Activated CD4-positive, alpha-beta T cell treated with anti-CD3 and anti-CD28 coated beads, Interleukin-2, amount 10 ng/mL, durations not matched to agents 7 days and 5 days (primary cell): ENCODE measurements around the gene ALOXE3. TPM values are rescaled to one million over a fixed set of nuclear protein-coding genes. Genes with fewer than 3 reads are reported as not detected.

Experiments used
- CTCF ChIA-PET: fragments of 350-600 bp; sonication (Branson Sonifier 250); formaldehyde crosslinking; loops from one replicate; lab custom pipeline; 2021; ENCODE audit warnings: antibody characterized with exemption; lab: Charles Lee
- POLR2A ChIA-PET: fragments of 350-600 bp; sonication (Branson Sonifier 250); formaldehyde crosslinking; loops from one replicate; lab custom pipeline; 2021; ENCODE audit warnings: antibody characterized with exemption; lab: Charles Lee
- DNase-seq: peaks from one replicate; pipeline ENCODE4 v3.0.0-alpha.2; 2020
- H3K27ac Mint-ChIP-seq: one replicate; pipeline ENCODE4 v1.8.0; 2021; ENCODE audit warnings: mild to moderate bottlenecking, moderate library complexity, mixed read lengths
- H3K27me3 Mint-ChIP-seq: one replicate; pipeline ENCODE4 v1.8.0; 2021; ENCODE audit warnings: mixed read lengths
- H3K36me3 Mint-ChIP-seq: one replicate; pipeline ENCODE4 v1.8.0; 2021; ENCODE audit warnings: low read depth, mixed read lengths
- H3K4me1 Mint-ChIP-seq: one replicate; pipeline ENCODE4 v1.8.0; 2021; ENCODE audit warnings: mixed read lengths
- H3K4me3 Mint-ChIP-seq: one replicate; pipeline ENCODE4 v1.8.0; 2021; ENCODE audit warnings: mild to moderate bottlenecking, moderate library complexity, mixed read lengths
- H3K9me3 Mint-ChIP-seq: one replicate; pipeline ENCODE4 v1.8.0; 2021; ENCODE audit warnings: mixed read lengths
- total RNA-seq, 2 experiments: library from RNA; stranded (reverse); gene quantifications; one replicate each; pipeline ENCODE4 v1.2.3, GENCODE V29; 2021

The ALOXE3 gene
- total RNA-seq, 2 experiments from 2014 or later: not detected

DNA sequence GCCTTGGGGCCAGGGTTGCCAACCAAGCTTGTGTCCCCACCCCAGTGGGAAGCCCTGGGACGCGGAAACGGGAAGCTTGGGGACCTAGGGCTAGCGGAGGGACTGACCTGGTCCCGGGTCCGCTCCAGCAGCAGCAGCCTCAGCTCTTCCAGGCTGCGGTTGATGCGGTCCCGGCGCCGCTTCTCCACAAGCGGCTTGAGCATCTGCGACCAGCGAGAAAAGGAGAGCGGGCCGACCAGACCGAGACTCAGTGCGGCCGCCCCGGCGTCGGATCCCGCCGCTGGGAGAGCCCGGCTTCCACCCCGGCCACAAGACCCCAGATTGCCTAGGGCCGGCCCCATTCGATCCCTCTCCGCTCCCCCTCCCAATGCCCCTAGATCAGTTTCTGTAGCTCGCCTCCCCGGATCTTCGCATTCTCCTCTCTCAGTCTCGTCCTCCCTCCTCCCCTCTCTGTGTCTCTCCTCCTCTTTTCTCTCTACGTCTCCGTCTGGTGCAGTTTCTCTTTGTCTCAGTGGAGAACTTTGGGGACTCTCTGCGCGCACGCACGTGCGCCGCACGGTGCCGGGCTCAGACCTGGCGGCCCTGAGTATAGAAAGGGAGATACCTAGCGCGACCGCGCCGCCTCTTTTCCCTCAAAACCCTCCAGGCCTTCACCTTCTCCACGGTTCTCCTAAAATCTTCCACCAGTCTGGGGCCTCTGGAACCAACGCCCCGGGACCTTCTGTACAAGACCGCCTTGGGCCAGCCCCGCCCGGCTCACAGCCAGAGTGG lies 4.8 kb upstream of the ALOXE3 start:
- Mint-ChIP-seq H3K9me3 (no peaks in the 10 kb centered on the region), H3K36me3 (peaks cover 3% of the 10 kb centered on the region), H3K27ac (peak overlapping the region; percentile 3), H3K4me3 (peak overlapping the region; percentile 86), H3K27me3 (peaks cover 52% of the 10 kb centered on the region), H3K4me1 (peaks cover 77% of the 10 kb centered on the region)
- CTCF ChIA-PET: interaction anchor here (0.7 to 4.0 kb wide), 12 partner anchors 11 to 100 kb away, joined by 3 to 27 read pairs (median 4); no protein-coding TSS in a partner anchor
- POLR2A ChIA-PET: interaction anchor here (2.3 kb wide), 1 partner anchor 50 kb away, joined by 8 read pairs; no protein-coding TSS in a partner anchor
- peak; percentile 42 for DNase-seq

DNA sequence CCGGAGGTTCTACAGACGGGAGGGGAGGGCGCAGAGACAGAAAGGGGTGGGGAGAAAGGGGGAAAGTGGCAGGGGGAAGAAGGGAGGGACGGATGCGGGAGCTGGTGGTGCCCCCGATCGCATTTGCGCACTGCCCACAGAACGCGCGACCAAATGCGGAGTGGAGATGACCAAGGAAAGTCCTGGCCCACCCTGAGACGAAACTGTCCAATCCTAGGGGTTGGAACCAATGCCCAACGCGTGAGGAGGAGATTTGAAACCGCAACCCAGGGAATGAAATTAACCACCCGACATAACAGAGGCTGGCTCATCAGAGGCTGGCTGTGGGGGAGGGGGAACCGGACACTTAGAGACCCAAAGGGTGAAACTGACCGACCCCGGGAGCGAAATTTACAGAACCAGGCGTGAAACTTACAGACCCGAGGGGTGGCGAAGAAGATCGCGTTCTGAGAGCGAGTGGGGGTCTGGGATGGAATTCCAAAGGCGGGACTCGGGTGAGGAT lies 4.2 kb upstream of the ALOXE3 start:
- H3K27me3 Mint-ChIP-seq: peaks cover 59% of the 10 kb centered on the region
- no peaks in the 10 kb centered on the region for H3K9me3 Mint-ChIP-seq
- peaks cover 3% of the 10 kb centered on the region for H3K36me3 Mint-ChIP-seq
- H3K27ac Mint-ChIP-seq: no peak overlapping the region
- ChIA-PET CTCF (interaction anchor here (0.5 to 4.0 kb wide), 12 partner anchors 11 to 482 kb away, joined by 3 to 27 read pairs (median 4); partner anchors contain the start of gene AURKB), POLR2A (interaction anchor here (0.6 to 2.3 kb wide), 3 partner anchors 51 to 184 kb away, joined by 3 to 9 read pairs (median 8); no protein-coding TSS in a partner anchor)
- peaks cover 83% of the 10 kb centered on the region for H3K4me1 Mint-ChIP-seq
- H3K4me3 Mint-ChIP-seq: peak overlapping the region; percentile 86
- DNase-seq: no peak

DNA sequence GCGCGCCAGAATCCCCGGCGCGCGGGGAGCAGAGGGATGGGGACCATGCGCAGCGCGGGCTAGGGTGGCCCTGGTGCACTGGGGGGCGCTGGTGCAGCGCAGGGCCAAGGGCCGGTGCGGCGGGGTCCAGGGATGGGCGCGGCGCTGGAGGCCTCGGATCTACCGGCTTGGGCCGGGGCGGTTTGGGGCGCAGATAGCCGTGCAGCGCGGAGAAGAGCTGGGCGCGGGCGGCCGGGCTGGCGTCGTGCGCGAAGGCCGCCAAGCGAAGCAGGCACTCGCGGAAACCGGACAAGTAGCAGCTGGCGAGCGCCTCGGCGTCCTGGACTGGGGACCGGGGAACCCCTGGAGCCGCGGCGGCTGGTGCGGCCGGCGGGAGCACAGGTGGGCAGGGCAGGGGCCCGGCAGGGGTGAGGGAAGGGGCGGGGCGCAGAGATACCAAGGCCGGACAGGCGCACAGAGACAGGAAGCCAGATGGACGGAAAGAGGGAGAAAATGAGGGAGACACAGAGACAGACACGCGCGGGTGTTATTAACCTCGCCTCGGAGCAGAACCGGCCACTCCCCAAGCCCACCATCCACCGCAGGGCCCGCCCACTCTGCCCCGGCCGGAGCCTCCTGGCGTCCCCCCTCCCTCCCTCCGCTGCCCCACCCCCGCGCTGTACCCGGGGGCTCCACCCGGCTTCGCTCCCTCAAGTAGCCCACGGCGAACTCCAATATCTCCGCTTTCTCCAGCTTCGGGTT lies 3.5 kb upstream of the ALOXE3 start:
- Mint-ChIP-seq H3K36me3 (peaks cover 3% of the 10 kb centered on the region), H3K4me3 (peak overlapping the region; percentile 86), H3K9me3 (no peaks in the 10 kb centered on the region), H3K27me3 (peaks cover 58% of the 10 kb centered on the region), H3K4me1 (peaks cover 80% of the 10 kb centered on the region), H3K27ac (no peak overlapping the region)
- peak; percentile 35 for DNase-seq
- POLR2A ChIA-PET: interaction anchor here (0.6 to 2.3 kb wide), 3 partner anchors 51 to 185 kb away, joined by 3 to 9 read pairs (median 8); no protein-coding TSS in a partner anchor
- CTCF ChIA-PET: interaction anchor here (0.5 to 4.0 kb wide), 9 partner anchors 13 to 482 kb away, joined by 3 to 27 read pairs (median 4); partner anchors contain the start of gene AURKB

DNA sequence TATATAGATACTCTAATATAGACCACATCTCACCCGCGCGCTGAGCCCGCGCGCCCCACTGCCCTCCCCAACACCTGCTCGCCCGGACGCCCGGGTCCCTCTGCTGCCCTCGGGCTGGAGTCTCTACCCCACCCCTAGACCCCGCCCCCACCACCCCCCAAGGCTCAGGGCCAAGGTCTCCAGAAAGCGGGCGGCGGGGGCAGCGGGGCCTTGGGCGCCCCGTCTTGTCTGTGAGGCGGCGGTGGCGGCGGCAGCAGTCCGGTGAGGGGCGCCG lies 3.0 kb upstream of the ALOXE3 start:
- CTCF ChIA-PET: interaction anchor here (0.9 to 1.6 kb wide), 3 partner anchors 19 to 101 kb away, joined by 4 read pairs; no protein-coding TSS in a partner anchor
- peaks cover 76% of the 10 kb centered on the region for H3K4me1 Mint-ChIP-seq
- no peak overlapping the region for H3K27ac Mint-ChIP-seq
- no peaks in the 10 kb centered on the region for H3K9me3 Mint-ChIP-seq
- H3K27me3 Mint-ChIP-seq: peaks cover 63% of the 10 kb centered on the region
- DNase-seq: no peak
- H3K36me3 Mint-ChIP-seq: peaks cover 3% of the 10 kb centered on the region
- H3K4me3 Mint-ChIP-seq: peak overlapping the region; percentile 86
- POLR2A ChIA-PET: interaction anchor here (2.3 kb wide), 1 partner anchor 52 kb away, joined by 8 read pairs; no protein-coding TSS in a partner anchor

DNA sequence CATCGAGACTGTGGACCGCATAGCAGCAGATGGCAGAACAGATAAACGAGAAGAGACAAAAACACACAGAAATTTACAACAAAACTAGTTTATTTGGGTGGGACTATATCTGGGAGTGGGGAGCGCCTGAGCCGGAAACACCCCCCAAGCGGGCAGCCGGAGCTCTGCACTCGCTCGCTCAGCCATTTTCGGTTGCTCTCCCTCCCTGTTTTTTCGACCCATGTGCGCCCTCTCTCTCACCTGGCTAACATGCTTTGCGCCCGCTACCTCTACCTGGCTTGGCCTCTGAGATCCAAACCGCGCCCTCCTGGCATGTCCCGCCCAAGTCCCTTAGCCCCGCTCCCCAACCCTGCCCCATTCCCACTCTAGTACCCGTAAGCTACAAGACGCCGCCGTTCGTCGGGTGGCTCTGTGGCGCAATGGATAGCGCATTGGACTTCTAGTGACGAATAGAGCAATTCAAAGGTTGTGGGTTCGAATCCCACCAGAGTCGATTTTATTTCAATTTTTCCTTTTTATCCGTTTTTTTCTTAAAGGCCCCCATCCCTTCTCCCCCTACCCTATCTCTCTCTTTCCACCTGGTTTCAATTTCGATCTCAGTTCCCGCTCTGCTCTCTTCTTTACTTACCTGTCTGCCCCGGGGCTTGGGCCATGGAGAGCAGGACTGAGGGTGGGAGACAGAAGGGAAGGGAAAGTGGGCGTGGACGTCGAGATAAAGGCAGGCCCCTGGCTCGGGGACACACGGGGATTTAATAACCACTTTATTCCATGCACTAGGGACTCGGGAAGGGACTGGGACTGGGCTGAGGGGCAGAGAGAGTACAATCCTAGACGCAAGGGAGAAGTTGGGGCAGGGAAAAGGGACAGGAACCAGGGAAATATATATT lies 2.4 kb upstream of the ALOXE3 start:
- ChIA-PET CTCF (interaction anchor here (1.6 to 5.8 kb wide), 17 partner anchors 11 to 174 kb away, joined by 4 to 32 read pairs (median 12); partner anchors contain the start of genes BORCS6 and SLC25A35), POLR2A (interaction anchor here (0.7 to 1.7 kb wide), 4 partner anchors 53 to 433 kb away, joined by 3 to 10 read pairs (median 5); partner anchors contain the start of genes AURKB, CTC1 and TP53)
- DNase-seq: peak; percentile 61
- H3K4me1 Mint-ChIP-seq: peaks cover 71% of the 10 kb centered on the region
- H3K27me3 Mint-ChIP-seq: peaks cover 65% of the 10 kb centered on the region
- H3K4me3 Mint-ChIP-seq: peak overlapping the region; percentile 82
- no peaks in the 10 kb centered on the region for H3K9me3 Mint-ChIP-seq
- peak overlapping the region; percentile 84 for H3K27ac Mint-ChIP-seq
- H3K36me3 Mint-ChIP-seq: peaks cover 3% of the 10 kb centered on the region

DNA sequence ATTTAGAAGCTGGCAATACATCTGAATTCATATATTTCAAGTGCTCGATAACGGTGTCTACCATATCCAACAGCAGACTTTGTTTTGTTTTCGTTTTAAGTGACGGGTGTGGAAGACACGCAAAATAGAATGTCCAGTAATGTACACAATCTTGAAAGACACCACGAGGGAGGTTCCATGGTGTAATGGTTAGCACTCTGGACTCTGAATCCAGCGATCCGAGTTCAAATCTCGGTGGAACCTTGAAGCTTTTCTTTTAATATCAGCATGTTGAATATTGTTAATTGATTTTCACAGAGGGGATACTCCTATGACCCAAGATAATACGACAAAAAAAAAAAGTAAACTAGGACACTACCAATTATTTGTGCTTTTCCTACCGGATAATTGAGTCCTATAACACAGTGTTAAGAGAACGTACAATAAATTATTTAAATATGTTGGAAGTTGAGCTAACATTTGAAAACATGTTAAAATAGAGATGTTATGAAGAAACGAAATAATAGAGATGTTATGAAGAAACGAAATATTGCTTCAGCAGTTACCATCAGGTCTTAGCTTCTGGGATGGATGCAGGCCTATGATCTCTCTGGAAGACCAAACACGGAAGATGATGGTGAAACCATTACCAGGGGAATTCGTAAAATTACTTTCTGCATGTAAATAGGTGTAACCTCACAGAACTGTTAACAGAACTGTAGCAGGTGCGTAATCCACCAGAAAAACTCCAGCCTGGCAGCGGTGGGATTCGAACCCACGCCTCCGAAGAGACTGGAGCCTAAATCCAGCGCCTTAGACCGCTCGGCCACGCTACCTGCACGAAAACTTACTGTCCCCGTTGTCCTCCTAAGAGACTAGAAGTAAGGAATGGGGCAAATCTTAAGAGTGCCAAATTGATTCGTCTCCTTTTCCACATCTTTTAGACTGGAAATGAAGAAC lies 1.5 kb upstream of the ALOXE3 start:
- H3K4me1 Mint-ChIP-seq: peaks cover 62% of the 10 kb centered on the region
- H3K27me3 Mint-ChIP-seq: peaks cover 68% of the 10 kb centered on the region
- ChIA-PET POLR2A (interaction anchor here (0.6 to 1.7 kb wide), 5 partner anchors 53 to 432 kb away, joined by 3 to 10 read pairs (median 5); partner anchors contain the start of genes AURKB, BORCS6, CTC1 and TP53), CTCF (interaction anchor here (0.6 to 5.8 kb wide), 42 partner anchors 10 to 681 kb away, joined by 3 to 32 read pairs (median 5); partner anchors contain the start of genes AURKB, BORCS6, CTC1 and PFAS)
- H3K4me3 Mint-ChIP-seq: peak overlapping the region; percentile 82
- H3K9me3 Mint-ChIP-seq: no peaks in the 10 kb centered on the region
- H3K27ac Mint-ChIP-seq: peak overlapping the region; percentile 84
- no peaks in the 10 kb centered on the region for H3K36me3 Mint-ChIP-seq
- DNase-seq: peak; percentile 86

DNA sequence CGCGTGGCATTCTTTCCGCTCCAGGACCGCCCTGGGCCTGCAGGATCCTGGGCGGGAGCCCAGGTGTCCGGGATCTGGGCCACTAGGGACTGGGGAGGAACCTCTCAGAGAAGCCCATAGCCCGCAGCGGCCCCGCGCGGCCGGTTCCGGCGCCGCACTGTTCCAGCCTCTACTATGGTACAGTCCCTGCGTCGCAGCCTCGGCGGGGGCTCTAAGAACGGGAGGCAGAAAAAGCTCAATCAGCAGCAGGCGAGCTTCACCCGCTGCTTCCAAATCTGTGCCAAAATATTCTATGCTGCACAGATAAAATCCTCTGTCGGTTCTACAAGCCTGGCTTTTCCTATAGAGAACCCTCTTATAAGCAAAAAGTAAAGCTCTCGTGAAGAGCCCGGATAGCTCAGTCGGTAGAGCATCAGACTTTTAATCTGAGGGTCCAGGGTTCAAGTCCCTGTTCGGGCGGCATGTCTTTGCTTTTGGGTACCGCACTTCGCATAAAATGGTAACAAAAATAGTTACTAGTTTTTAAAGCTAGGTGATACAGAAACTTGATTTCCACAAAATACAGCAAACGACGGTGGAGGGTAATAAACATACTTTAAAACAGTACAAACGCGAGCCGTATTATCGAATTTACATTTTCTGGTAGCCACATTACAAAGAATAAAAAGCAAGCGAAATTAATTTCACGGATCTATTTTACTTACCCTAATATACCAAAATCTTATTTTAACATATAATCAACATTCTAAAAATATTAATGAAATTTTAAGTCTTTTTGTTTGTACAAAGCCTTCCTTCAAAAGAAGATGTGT lies 661 bp upstream of the ALOXE3 start:
- Mint-ChIP-seq H3K4me1 (peaks cover 53% of the 10 kb centered on the region), H3K27ac (peak overlapping the region; percentile 88), H3K27me3 (peaks cover 65% of the 10 kb centered on the region), H3K9me3 (no peaks in the 10 kb centered on the region), H3K4me3 (peak overlapping the region; percentile 85), H3K36me3 (no peaks in the 10 kb centered on the region)
- POLR2A ChIA-PET: interaction anchor here (0.6 to 1.7 kb wide), 4 partner anchors 54 to 128 kb away, joined by 3 to 10 read pairs (median 6); partner anchors contain the start of genes AURKB, BORCS6 and CTC1
- CTCF ChIA-PET: interaction anchor here (0.6 to 5.8 kb wide), 43 partner anchors 8 to 470 kb away, joined by 3 to 32 read pairs (median 5); partner anchors contain the start of genes AURKB, BORCS6, CTC1 and PFAS
- peak; percentile 86 for DNase-seq

DNA sequence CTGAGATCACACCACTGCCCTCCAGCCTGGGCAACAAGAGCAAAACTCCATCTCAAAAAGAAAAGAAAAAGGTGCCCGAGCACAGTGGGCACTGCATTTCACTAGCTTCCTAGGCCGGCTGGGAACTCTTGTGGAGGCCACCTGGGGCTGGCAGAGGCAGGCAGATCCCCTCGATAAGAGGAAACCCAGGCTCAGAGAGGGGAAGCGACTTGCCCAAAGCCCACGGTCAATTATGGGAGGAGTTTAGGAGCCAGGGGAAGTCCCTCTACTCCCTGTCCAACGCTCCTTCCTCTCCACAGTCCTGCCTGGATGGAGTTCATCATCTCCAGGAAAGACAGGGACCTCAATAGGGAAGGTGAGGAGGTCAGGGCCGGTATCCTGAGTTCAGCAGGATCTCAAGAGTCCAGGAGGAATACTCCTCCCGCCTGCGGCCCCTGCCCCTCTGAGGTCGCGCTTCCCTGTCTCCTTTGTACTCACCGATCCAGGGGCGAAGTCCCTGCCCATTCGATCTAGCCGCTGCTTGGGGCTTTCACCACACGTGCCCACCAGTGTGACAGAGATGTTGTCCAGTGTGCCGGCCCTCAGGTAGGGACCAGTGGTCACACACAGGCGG lies 841 bp downstream of the ALOXE3 start:
- H3K27ac Mint-ChIP-seq: no peak overlapping the region
- H3K9me3 Mint-ChIP-seq: no peaks in the 10 kb centered on the region
- ChIA-PET POLR2A (no interaction called here), CTCF (interaction anchor here (0.6 to 5.8 kb wide), 10 partner anchors 7 to 81 kb away, joined by 3 to 32 read pairs (median 4); partner anchors contain the start of gene BORCS6)
- peaks cover 62% of the 10 kb centered on the region for H3K27me3 Mint-ChIP-seq
- peak overlapping the region; percentile 85 for H3K4me3 Mint-ChIP-seq
- H3K4me1 Mint-ChIP-seq: peaks cover 39% of the 10 kb centered on the region
- H3K36me3 Mint-ChIP-seq: no peaks in the 10 kb centered on the region
- DNase-seq: no peak

DNA sequence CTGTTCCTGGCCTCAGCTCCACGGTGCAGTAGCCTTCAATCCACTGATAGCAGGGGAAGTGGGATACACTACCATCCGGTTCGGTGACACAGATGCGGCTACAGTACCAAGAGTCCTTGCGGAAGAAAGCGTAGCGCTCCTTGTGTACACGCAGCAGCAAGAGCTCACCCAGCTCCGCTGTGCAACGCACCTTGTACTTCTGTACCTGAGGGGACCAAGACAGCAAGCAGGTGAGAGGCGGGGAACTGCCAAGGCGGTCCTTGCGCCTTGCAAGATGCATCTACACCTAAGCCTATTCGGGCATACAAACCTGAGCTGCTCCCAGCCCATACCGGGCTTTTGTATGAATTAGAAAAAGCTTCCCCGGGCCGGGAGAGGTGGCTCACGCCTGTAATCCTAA lies 1.5 kb downstream of the ALOXE3 start:
- H3K9me3 Mint-ChIP-seq: no peaks in the 10 kb centered on the region
- H3K27me3 Mint-ChIP-seq: peaks cover 62% of the 10 kb centered on the region
- no peak for DNase-seq
- H3K36me3 Mint-ChIP-seq: no peaks in the 10 kb centered on the region
- ChIA-PET CTCF (interaction anchor here (1.0 to 5.8 kb wide), 4 partner anchors 13 to 82 kb away, joined by 3 to 27 read pairs (median 4); no protein-coding TSS in a partner anchor), POLR2A (no interaction called here)
- no peak overlapping the region for H3K27ac Mint-ChIP-seq
- H3K4me1 Mint-ChIP-seq: peaks cover 36% of the 10 kb centered on the region
- no peak overlapping the region for H3K4me3 Mint-ChIP-seq
